Lung (tissue), 12 donors: ENCODE results near the gene DIAPH1. TPM values are rescaled to one million over a fixed set of nuclear protein-coding genes. Genes with fewer than 3 reads are reported as not detected.

ENCODE experiments used
- ATAC-seq: fragments of 200-7000 bp; cut with Tn5 transposase; one replicate; pipeline ENCODE4 v1.9.1; 2020; ENCODE audit warnings: moderate number of reproducible peaks; ENCODE audit not compliant: insufficient read depth, low FRiP score
- DNase-seq, 3 donors: peaks; one replicate each; pipeline ENCODE4 v3.0.0-alpha.2; 2013 to 2017
- H3K27ac ChIP-seq, 2 donors: one replicate each; pipeline ENCODE4 v1.5.1; 2013; ENCODE audit warnings: mild to moderate bottlenecking in 2 of 2, moderate library complexity in 2 of 2, control low read depth in 1 of 2, inconsistent platforms in 1 of 2, low read depth in 1 of 2, low read length in 1 of 2
- H3K27me3 ChIP-seq, 3 donors: one replicate each; pipeline ENCODE4 v1.5.1; 2013; ENCODE audit warnings: low read length in 2 of 3; ENCODE audit not compliant: control insufficient read depth in 3 of 3, insufficient read depth in 3 of 3
- H3K36me3 ChIP-seq, 4 donors: one replicate each; pipeline ENCODE4 v1.5.1; 2013; ENCODE audit warnings: low read length in 4 of 4, mild to moderate bottlenecking in 1 of 4, moderate library complexity in 1 of 4; ENCODE audit not compliant: control insufficient read depth in 4 of 4, insufficient read depth in 4 of 4
- H3K4me1 ChIP-seq, 5 donors: one replicate each; pipeline ENCODE4 v1.5.1; 2013; ENCODE audit warnings: low read length in 5 of 5, mild to moderate bottlenecking in 2 of 5, moderate library complexity in 1 of 5; ENCODE audit not compliant: control insufficient read depth in 5 of 5, insufficient read depth in 5 of 5
- H3K4me3 ChIP-seq: one replicate; pipeline ENCODE4 v1.5.1; 2013; ENCODE audit warnings: mild to moderate bottlenecking, control low read depth, moderate library complexity
- H3K9ac ChIP-seq, 2 donors: one replicate each; pipeline ENCODE4 v1.5.1; 2013; ENCODE audit warnings: low read length in 2 of 2, control low read depth in 1 of 2; ENCODE audit not compliant: insufficient read depth in 1 of 2
- H3K9me3 ChIP-seq, 4 donors: one replicate each; pipeline ENCODE4 v1.5.1; 2013; ENCODE audit warnings: low read length in 3 of 4, mild to moderate bottlenecking in 1 of 4, moderate library complexity in 1 of 4; ENCODE audit not compliant: control insufficient read depth in 4 of 4, insufficient read depth in 3 of 4
- WGBS, 2 donors: extraction: QIAGEN DNeasy Blood & Tissue Kit; methylation state at CpG; one replicate each; pipeline ENCODE4 v1.1.7; 2013; 5-methylcytosine and 5-hydroxymethylcytosine counted together
- polyA plus RNA-seq, 2 donors: library from polyadenylated mRNA; stranded (reverse); fragments of 200-250 nt; gene quantifications; one replicate each; pipeline ENCODE4 v1.2.1, GENCODE V29; 2013
- total RNA-seq, 2 donors: library from RNA; depleted of rRNA in 1 of 2; stranded (reverse); fragments of >200 nt in 1 of 2; gene quantifications; one replicate each; pipeline ENCODE4 v1.2.1, GENCODE V29; 2014 to 2021
- TF ChIP-seq, protein P1 (sequence below): IDR thresholded peaks from 2 replicates; pipeline ENCODE4 v1.5.1; 2012; ENCODE audit warnings: mild to moderate bottlenecking; ENCODE audit errors: control extremely low read depth, extremely low read depth
- donor health status: control.
- donor health status: control.
- donor health status: Bipolar disorder and iron deficiency.
- donor health status: healthy.
- donor health status: DM: yes; HTN: yes; CAD: no.

The DIAPH1 gene
- total and polyA plus RNA-seq, 4 donors = 41.7 to 151 (median 64.4) TPM

DNA sequence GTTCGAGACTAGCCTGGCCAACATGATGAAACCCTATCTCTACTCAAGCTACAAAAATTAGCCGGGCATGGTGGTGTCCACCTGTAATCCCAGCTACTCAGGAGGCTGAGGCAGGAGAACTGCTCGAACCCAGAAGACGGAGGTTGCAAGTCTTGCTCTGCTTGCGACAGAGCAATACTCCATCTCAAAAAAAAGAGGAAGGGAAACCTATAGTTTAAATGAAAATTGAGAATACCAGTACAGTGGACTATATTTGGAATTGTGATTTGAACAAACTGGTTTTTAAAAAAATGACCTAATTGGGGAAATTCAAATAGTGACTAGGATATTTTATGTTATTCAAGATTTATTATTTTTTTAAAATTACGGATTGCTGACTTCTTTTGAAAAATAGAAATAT, 33.2 kb downstream of the DIAPH1 start:
- H3K36me3 ChIP-seq = peaks cover 14 to 45% (median 24%) of the 10 kb centered on the region in 4 donors
- no peak for DNase-seq
- TF ChIP-seq, protein P1, sequence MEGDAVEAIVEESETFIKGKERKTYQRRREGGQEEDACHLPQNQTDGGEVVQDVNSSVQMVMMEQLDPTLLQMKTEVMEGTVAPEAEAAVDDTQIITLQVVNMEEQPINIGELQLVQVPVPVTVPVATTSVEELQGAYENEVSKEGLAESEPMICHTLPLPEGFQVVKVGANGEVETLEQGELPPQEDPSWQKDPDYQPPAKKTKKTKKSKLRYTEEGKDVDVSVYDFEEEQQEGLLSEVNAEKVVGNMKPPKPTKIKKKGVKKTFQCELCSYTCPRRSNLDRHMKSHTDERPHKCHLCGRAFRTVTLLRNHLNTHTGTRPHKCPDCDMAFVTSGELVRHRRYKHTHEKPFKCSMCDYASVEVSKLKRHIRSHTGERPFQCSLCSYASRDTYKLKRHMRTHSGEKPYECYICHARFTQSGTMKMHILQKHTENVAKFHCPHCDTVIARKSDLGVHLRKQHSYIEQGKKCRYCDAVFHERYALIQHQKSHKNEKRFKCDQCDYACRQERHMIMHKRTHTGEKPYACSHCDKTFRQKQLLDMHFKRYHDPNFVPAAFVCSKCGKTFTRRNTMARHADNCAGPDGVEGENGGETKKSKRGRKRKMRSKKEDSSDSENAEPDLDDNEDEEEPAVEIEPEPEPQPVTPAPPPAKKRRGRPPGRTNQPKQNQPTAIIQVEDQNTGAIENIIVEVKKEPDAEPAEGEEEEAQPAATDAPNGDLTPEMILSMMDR = no peak

DNA sequence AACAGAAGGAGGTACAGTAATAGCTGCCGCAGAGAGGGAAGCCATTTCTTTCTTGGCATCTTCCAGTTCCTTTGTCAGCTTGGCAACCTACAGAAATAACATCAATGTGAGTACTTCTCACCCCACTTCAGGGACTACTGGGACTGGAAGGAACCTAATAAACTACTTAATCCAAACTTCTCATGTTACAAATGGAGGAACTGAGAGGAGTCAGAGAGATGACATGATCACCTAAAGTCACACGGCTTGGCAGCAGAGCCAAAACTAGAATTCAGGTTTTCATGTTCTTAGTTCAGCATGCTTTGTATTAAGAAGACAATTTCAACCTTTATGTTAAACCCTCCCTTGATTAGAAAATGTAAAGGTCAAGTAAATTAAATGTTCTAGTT, 44.7 kb downstream of the DIAPH1 start:
- ATAC-seq (no peak), DNase-seq (no peak)
- Histone ChIP-seq H3K4me1 (no peaks in the 10 kb centered on the region), H3K9me3 (no peaks in the 10 kb centered on the region), H3K27ac (no peak overlapping the region), H3K4me3 (no peak overlapping the region), H3K27me3 (no peaks in the 10 kb centered on the region), H3K9ac (no peak overlapping the region), H3K36me3 (peaks cover 15 to 56% (median 35%) of the 10 kb centered on the region in 4 donors)
- TF ChIP-seq, protein P1 = no peak
- WGBS, 2 donors = 89 to 90% methylated on average over 2 of the region's 2 CpGs

More for the DNA sequence above, 33.2 kb downstream of the DIAPH1 start:
- Histone ChIP-seq H3K4me1 (no peaks in the 10 kb centered on the region), H3K27me3 (no peaks in the 10 kb centered on the region), H3K4me3 (no peak overlapping the region), H3K9me3 (no peaks in the 10 kb centered on the region), H3K9ac (no peak overlapping the region), H3K27ac (no peak overlapping the region)
- ATAC-seq = no peak
- WGBS, 2 donors = 74 to 84% methylated on average over 6 of the region's 6 CpGs

DNA sequence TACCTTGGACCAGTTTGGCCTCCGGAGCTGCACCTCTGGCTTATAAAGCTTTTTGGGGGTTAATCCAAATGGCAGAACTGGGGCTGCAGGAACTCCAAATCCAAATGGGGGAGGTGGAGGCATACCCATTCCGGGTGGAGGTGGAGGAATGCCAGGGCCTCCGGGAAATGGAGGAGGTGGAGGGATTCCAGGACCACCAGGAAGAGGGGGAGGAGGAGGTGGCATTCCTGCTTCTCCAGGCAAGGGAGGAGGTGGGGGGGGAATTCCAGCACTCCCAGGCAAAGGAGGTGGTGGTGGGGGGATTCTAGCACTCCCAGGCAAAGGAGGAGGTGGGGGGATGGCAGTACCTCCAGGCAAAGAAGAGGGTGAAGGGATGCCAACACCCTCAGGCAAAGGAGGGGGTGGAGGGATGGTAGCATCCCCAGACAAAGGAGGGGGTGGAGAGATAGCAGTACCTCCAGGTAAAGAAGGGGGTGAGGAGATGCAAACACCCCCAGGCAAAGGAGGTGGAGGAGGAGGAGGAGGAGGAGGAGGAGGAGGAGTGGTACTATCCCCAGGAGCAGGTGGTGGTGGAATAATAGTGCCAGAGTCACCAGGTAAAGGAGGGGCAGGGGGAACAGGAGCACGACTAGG, 45.2 kb downstream of the DIAPH1 start:
- TF ChIP-seq, protein P1 = no peak
- Histone ChIP-seq H3K36me3 (peaks cover 13 to 53% (median 32%) of the 10 kb centered on the region in 4 donors), H3K9ac (no peak overlapping the region), H3K27me3 (no peaks in the 10 kb centered on the region), H3K4me3 (no peak overlapping the region), H3K4me1 (no peaks in the 10 kb centered on the region), H3K9me3 (no peaks in the 10 kb centered on the region), H3K27ac (no peak overlapping the region)
- WGBS, 2 donors = 77 to 80% methylated on average over 4 of the region's 4 CpGs
- ATAC-seq (no peak), DNase-seq (no peak)

DNA sequence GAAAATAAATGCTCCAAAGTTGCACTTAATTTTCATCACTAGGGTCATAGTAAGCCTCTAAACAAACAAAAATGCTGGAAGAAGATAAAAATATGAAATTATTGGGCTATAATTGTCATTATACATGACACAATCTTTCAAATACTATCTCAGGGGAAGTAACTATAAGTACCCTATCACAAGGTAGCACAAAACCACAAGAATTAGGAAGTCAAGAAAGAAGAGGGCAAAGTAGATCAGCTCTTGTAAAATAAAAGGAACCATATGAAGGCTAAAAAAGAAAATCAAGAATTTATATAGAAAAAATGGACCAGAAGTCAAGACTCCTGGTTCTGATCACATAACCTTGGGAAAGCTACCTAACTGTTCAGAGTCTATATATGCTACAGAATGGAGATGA, 48.1 kb downstream of the DIAPH1 start:
- no peak for ATAC-seq
- DNase-seq = no peak
- Histone ChIP-seq H3K36me3 (peaks cover 10 to 37% (median 18%) of the 10 kb centered on the region in 4 donors), H3K4me1 (no peaks in the 10 kb centered on the region), H3K27me3 (no peaks in the 10 kb centered on the region), H3K27ac (no peak overlapping the region), H3K9ac (no peak overlapping the region), H3K9me3 (no peaks in the 10 kb centered on the region), H3K4me3 (no peak overlapping the region)
- TF ChIP-seq, protein P1 = no peak
